NCI-H187 (cell line): ENCODE measurements around the gene VIM.
"Not testable (repeated sequence)": the region's sequence is repeated elsewhere in the genome, so short reads cannot be mapped to it uniquely, and the experiment has no call there.

Experiments
- DNase-seq, 2 experiments: peaks; one replicate each; lab custom pipeline; 2025; lab: John Stamatoyannopoulos, UW

VIM gene

DNA sequence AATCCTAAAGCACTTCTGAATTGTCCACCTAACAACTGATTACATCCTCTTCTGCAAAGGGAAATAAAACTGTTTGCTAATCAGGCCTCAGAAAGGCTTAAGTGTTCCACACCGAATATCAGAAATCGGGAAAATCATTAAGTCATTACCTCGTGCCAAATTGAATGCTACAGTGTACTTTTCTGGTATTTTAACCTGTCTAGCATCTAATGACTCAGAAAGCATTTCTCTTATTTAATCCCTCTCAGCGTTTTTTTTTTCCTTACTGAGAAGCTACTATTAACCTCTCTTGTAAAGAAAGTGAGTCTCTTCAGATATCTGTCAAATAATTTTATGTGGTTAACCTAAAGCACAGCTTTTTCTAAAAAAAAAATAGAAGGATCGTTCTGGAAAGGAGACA is 28.6 kb downstream of the VIM start:
- DNase-seq: no peak

DNA sequence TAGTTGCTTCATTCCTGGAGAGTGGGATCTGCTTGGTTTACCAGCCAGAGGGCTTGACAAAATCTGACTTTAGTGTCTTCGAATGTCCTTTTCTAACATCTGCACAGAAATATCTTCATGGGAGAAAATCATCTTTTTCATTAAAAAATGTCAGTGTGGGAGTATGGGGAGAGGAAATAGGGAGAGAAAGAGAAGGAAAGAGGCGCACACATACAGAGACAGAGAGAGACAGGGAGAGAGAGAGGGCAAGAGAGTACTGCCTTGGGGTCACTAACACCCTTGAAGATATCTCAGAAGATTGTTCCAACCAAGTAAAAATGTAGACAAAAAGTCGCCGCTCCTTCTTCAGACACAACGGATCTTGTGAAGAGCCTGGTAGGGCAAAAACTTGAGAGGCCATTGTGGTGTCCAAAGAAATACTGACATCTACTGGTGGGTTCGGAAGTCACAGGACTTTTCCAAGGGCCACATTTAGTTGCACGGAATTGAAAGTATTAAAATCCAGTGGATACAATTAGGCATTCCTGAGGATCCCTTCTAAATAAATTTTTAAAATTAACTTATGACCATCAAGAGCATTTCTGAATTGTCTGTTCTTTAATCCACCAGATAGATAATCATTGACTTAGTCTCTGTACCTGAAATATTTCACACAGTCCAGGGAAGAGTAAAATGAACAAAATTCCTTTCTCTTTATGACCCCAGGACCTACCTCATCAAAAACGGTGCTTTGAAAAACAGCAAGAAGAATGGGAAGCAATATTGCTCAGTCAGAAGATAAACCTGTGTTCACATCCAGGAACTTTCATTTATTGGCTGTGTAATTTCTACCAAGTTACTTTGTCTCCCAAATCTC is 29.7 kb downstream of the VIM start:
- no peak for DNase-seq

DNA sequence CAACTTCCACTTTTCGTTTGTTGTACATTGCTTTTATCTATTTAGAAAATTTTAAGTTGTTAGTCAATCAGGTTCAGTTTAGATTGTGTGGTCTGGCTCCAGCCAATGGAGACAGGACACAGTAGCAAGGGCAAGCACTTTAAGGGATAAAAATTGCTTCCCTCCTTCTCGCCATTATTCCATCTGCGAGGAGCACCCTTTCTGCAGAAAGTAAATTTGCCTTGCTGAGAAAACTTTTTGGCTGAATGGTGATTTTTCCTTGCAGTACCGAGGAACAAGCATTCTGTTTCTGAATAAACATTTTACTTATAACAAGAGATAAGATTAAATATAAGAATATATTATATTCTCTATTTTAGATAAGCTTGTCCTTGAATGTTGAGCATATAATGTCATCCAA is 34.5 kb downstream of the VIM start:
- DNase-seq: no peak

DNA sequence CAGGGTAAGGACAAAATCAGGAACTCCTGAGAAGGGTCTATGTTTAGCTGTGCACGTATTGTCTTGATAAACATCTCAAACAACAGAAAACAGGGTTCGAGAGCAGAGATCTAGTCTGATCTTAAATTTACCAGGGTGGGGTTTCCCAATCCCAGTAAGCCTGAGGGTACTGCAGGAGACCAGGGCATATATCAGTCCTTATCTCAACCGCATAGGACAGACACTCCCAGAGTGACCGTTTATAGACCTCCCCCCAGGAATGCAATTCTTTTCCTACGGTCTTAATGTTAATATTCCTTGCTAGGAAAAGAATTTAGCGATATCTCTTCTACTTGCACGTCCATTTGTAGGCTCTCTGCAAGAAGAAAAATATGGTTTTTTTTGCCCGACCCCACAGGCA is 35.5 kb downstream of the VIM start:
- no peak for DNase-seq

DNA sequence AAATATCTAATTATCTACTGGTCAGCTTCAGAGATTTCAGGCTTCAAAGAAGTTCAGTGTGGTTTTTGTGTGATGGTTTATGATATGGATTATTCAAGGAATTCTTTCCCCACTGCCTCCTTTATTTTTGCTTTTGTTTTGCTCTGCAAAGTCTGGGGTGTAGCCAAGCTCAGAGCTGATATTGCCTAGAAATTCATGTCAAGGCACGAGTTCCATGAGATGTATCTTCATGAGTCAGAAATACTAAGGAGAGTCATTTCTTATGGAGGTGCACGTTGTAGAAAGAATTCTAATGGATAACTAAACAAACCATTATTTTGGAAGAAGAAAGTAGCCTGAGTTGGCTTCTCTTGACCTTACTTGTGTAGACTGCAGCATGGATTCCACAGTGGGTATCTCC is 37.4 kb downstream of the VIM start:
- DNase-seq: no peak

DNA sequence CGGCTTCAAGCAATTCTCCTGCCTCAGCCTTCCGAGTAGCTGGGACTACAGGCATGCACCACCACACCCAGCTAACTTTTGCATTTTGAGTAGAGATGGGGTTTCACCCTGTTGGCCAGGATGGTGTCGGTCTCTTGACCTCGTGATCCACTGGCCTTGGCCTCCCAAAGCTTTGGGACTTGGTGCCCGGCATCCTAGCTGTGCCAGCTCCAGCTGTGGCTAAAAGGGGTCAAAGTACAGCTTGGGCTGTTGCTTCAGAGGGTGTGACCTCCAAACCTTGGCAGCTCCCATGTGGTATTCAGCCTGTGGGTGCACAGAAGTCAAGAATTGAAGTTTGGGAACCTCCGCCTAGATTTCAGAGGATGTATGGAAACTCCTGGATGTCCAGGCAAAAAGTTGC is 38.5 kb downstream of the VIM start:
- DNase-seq: not testable (repeated sequence)

DNA sequence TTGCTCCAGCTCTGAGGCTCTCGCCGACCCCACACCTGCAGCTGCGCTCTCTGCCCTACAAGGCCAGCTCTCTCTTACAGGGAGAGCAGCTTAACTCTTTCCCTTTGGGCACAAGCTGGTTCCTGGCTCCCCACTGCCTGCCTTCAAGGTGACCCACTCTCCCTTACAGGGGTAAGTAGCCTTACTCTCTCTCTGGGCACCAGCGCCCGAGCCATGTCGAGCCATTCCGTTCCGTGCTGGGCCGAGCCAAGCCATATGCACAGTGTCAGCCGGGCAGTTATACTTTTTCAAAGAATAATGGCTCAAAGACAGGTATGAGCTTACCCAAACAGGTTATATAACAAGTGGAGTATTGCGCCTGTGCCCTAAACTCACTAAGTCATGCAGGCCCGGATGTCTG is 44.6 kb downstream of the VIM start:
- DNase-seq: no peak

DNA sequence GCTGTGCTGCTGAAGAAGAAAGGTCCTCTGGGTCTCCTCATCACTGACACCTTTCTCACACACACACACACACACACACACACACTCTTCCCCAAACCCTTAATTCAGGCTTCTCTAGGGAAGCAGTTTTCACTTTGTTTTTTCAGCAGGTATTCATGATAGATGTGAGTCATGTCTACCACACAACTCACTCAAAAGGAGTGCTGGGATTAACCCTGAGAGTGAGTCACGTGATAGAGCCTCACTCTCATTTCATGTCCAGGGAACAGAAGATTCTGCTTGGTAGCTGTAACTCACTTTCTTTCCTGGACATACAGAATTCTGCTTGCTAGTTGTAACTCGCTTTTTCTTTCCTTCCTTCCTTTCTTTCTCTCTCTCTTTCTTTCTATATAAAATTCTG is 45.4 kb downstream of the VIM start:
- no peak for DNase-seq

DNA sequence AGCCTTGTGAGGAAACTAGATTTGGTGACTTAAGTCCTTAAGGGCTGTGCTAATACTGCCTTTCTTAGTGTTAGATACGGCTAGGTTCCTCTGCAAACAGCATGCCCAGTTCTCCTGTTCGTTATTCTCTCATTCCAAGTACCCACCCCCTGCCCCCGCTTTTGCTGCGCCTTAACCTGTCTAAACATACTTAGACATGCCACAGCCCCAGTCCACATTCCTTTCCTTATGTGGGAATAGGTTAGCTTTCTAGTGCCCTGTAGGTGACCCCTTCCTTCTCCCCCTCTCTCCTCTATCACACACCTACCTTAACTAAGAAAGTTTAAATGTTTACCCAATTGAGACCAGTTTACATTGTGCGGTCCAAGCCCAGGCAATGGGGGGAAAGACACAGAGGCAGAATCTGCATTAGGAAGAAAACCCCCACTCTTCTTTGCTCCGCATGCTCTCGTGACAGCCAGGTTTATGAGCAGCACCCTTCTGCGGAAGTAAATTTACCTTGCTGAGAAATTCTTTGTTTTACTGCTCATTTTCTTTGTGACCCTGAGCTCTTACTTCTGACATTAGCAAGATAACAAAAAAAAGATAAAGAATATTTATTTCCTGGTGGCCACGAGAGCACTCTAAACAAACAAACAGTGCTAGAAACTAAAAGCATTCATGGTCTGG is 48.8 kb downstream of the VIM start:
- DNase-seq: no peak

DNA sequence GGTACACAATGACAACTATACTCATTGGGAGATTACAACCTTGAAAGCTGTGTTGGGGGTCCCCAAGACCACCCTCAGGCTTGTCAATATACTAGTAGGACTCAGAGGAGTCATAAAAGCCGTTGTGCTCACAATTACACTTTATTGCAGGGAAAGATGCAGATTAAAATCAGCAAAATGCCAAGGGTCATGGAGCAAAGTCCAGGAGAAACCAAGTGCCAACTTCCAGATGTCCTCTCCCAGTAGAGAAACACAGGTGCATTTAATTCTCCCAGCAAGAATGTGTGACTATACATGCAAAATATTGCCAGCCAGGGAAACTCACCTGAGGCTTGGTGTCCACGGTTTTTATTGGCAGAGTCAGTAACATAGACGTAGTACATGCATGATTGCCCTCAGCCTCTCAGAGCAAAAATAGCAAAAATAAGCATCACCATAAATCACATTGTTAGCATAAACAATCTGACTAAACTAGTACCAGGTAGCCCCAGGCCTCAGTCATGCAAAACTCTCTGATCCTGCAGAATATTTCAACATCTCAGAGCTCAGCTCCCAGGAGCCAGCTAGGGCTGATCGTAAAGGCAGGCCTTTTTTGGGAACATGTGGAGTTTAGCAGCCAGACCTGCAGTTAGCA is 50.7 kb downstream of the VIM start:
- no peak for DNase-seq

DNA sequence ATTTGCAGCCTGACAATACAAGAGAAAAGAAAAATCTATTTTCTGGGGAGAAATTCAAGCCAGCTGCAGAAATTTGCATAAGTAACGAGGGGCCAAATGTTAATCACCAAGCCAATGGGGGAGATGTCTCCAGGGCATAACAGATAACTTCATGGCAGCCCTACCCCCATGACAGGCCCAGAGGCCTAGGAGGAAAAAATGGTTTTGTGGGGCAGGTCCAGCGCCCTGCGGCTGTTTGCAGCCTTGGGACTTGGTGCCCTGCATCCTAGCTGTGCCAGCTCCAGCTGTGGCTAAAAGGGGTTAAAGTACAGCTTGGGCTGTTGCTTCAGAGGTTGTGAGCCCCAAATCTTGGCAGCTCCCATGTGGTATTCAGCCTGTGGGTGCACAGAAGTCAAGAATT is 54.3 kb downstream of the VIM start:
- DNase-seq: no peak

DNA sequence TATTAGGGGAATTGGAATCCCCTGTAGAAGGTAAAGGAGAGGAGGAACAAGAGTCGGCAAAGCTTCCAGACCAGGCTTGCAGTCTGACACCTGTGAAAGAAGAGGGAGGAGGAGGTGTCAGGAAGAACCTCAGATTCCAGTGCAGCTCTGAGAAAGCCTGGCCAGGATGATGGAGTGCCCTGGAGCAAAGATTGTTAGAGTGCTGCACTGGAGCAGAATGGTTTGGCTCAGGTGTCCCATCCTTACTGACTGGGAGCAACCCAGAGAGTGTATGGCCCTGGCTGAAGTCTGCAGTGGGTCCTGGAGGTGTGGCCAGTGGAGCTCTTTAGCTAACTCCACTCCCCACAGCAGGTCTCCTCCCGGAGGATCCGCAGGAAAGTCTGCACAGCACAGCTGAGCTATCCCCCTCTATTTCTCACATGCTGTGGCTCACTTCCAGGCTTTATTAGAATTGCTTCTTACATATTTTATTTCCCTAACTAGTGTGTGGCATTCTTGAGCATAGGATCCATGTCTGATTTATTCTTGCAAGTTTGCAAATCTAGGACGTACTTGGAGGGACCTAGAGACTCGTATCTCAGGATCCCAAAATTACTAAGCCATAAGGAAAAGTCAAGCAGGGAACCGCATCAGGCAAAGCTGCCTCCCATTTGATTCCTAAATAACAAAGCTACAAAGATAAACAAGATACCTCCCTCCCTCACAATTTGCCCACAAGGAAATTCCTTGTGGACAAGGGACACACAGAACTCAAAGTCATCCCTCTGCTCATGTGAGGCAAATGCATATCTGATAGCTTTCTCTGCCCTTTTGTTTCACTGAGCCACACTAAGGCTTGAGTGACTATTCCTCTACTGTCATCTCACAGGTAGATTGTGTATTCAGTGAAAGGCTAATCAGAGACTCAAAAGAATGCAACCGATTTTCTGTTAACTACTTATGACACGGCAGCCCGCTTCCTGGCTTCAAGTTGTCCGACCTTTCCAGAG is 58.8 kb downstream of the VIM start:
- no peak for DNase-seq
